DOHH2 (cell line): Measurements from ENCODE around the gene TRAP1.

Experiments used
- H3F3A ChIP-seq: fragments of 200-600 bp; sonication (generic), shearing (Covaris generic); 2 replicates; pipeline ENCODE4 v1.6.0; 2016; ENCODE audit warnings: antibody characterized with exemption, mild to moderate bottlenecking; ENCODE audit not compliant: control insufficient read depth, insufficient read depth
- H3K27ac ChIP-seq: fragments of 200-600 bp; sonication (generic); 2 replicates; pipeline ENCODE4 v1.5.1; 2014; ENCODE audit warnings: low read depth, mild to moderate bottlenecking, low read length, moderate library complexity
- H3K27me3 ChIP-seq: fragments of 200-600 bp; sonication (generic); 2 replicates; pipeline ENCODE4 v1.6.1; 2014; ENCODE audit warnings: mild to moderate bottlenecking, low read length, mixed read lengths; ENCODE audit not compliant: control insufficient read depth
- H3K36me3 ChIP-seq: fragments of 200-600 bp; sonication (generic); 2 replicates; pipeline ENCODE4 v1.6.1; 2014; ENCODE audit warnings: mild to moderate bottlenecking, low read length, moderate library complexity, mixed read lengths; ENCODE audit not compliant: control insufficient read depth
- H3K4me1 ChIP-seq: fragments of 200-600 bp; sonication (generic); 2 replicates; pipeline ENCODE4 v1.6.1; 2014; ENCODE audit warnings: mild to moderate bottlenecking, low read length, mixed read lengths; ENCODE audit not compliant: control insufficient read depth
- H3K4me2 ChIP-seq: fragments of 200-600 bp; sonication (generic); 2 replicates; pipeline ENCODE4 v1.6.0; 2014; ENCODE audit warnings: mild to moderate bottlenecking, low read length, moderate library complexity
- H3K4me3 ChIP-seq: fragments of 200-600 bp; sonication (generic); 2 replicates; pipeline ENCODE4 v1.5.1; 2014; ENCODE audit warnings: mild to moderate bottlenecking, low read length, mixed read lengths
- H3K79me2 ChIP-seq: fragments of 200-600 bp; sonication (generic); 2 replicates; pipeline ENCODE4 v1.6.1; 2014; ENCODE audit warnings: mild to moderate bottlenecking, low read length, mixed read lengths; ENCODE audit not compliant: control insufficient read depth
- H3K9me2 ChIP-seq: fragments of 200-600 bp; sonication (generic); replicated peaks from 2 replicates; pipeline ENCODE4 v1.6.1; 2014; ENCODE audit warnings: mild to moderate bottlenecking, low read length, mixed read lengths; ENCODE audit not compliant: control insufficient read depth
- H3K9me3 ChIP-seq: fragments of 200-600 bp; sonication (generic); 2 replicates; pipeline ENCODE4 v1.6.1; 2014; ENCODE audit warnings: antibody characterized with exemption, low read length, mixed read lengths; ENCODE audit not compliant: control insufficient read depth, insufficient read depth
- H4K20me1 ChIP-seq: fragments of 200-600 bp; sonication (generic); 2 replicates; pipeline ENCODE4 v1.6.0; 2014; ENCODE audit warnings: low read depth, mild to moderate bottlenecking, antibody characterized with exemption, low read length, moderate library complexity; ENCODE audit not compliant: control insufficient read depth, insufficient read depth
- EZH2phosphoT487 ChIP-seq: fragments of 200-600 bp; sonication (generic); IDR thresholded peaks from 2 replicates; pipeline ENCODE4 v1.6.1; 2017; ENCODE audit warnings: borderline replicate concordance, mild to moderate bottlenecking, antibody characterized with exemption, low read length, moderate library complexity, mixed read lengths
- TF ChIP-seq, protein P1 (sequence below): fragments of 200-600 bp; sonication (generic); IDR thresholded peaks from one replicate; pipeline ENCODE4 v1.5.1; 2014; ENCODE audit warnings: antibody characterized with exemption, mild to moderate bottlenecking, low read depth, low read length; ENCODE audit not compliant: poor library complexity, severe bottlenecking

The TRAP1 gene

GRCh38 chr16:3695610-3696369 is 21.5 kb downstream of the TRAP1 start:
- no peak overlapping the region for H3K4me3 ChIP-seq
- H3K79me2 ChIP-seq: peaks cover 93% of the 10 kb centered on the region
- no peaks in the 10 kb centered on the region for H3K9me2 ChIP-seq
- no peaks in the 10 kb centered on the region for H3F3A ChIP-seq
- no peaks in the 10 kb centered on the region for H3K9me3 ChIP-seq
- H4K20me1 ChIP-seq: peaks cover 10% of the 10 kb centered on the region; the same call in 1 of the 2 replicates
- TF ChIP-seq, protein P1, sequence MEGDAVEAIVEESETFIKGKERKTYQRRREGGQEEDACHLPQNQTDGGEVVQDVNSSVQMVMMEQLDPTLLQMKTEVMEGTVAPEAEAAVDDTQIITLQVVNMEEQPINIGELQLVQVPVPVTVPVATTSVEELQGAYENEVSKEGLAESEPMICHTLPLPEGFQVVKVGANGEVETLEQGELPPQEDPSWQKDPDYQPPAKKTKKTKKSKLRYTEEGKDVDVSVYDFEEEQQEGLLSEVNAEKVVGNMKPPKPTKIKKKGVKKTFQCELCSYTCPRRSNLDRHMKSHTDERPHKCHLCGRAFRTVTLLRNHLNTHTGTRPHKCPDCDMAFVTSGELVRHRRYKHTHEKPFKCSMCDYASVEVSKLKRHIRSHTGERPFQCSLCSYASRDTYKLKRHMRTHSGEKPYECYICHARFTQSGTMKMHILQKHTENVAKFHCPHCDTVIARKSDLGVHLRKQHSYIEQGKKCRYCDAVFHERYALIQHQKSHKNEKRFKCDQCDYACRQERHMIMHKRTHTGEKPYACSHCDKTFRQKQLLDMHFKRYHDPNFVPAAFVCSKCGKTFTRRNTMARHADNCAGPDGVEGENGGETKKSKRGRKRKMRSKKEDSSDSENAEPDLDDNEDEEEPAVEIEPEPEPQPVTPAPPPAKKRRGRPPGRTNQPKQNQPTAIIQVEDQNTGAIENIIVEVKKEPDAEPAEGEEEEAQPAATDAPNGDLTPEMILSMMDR: no peak
- TF ChIP-seq EZH2phosphoT487: no peak
- H3K27ac ChIP-seq: no peak overlapping the region
- H3K36me3 ChIP-seq: peaks cover 57% of the 10 kb centered on the region
- H3K4me2 ChIP-seq: no peak overlapping the region
- 0 out of 2 replicates have a peak, but pooled peaks cover under 1% of the 10 kb centered on the region for H3K4me1 ChIP-seq
- H3K27me3 ChIP-seq: no peaks in the 10 kb centered on the region

DNA sequence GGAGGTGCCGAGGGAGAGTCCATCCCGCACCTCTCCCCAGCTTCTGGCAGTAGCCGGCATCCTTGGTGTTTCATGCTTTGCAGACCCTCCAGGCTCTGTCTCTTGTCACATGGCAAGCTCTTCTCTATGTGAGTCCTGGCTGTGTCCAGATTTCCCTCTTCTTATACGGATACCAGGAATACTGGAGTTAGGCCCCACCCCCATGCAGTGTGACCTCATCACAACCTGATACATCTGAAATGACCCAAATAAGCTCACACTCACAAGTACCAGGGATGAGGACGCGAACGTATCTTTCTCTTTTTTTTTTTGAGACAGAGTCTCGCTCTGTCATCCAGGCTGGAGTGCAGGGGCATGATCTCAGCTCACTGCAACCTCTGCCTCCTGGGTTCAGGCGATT is 23.3 kb downstream of the TRAP1 start:
- no peak overlapping the region for H3K27ac ChIP-seq
- no peaks in the 10 kb centered on the region for H3F3A ChIP-seq
- H3K79me2 ChIP-seq: peaks cover 87% of the 10 kb centered on the region
- H3K36me3 ChIP-seq: peaks cover 58% of the 10 kb centered on the region
- no peaks in the 10 kb centered on the region for H3K27me3 ChIP-seq
- H3K4me1 ChIP-seq: 0 out of 2 replicates have a peak, but pooled peaks cover 3% of the 10 kb centered on the region
- H3K9me2 ChIP-seq: no peaks in the 10 kb centered on the region
- peaks cover 13% of the 10 kb centered on the region; the same call in 1 of the 2 replicates for H4K20me1 ChIP-seq
- no peak overlapping the region for H3K4me2 ChIP-seq
- TF ChIP-seq EZH2phosphoT487: no peak
- TF ChIP-seq, protein P1: no peak
- no peaks in the 10 kb centered on the region for H3K9me3 ChIP-seq
- no peak overlapping the region for H3K4me3 ChIP-seq

GRCh38 chr16:3691761-3692160 is 25.6 kb downstream of the TRAP1 start:
- Histone ChIP-seq H3K27me3 (no peaks in the 10 kb centered on the region), H3K4me2 (no peak overlapping the region), H3K79me2 (peaks cover 64% of the 10 kb centered on the region), H3K4me3 (no peak overlapping the region), H3F3A (no peaks in the 10 kb centered on the region), H3K27ac (no peak overlapping the region), H3K9me3 (no peaks in the 10 kb centered on the region), H3K9me2 (no peaks in the 10 kb centered on the region), H3K4me1 (0 out of 2 replicates have a peak, but pooled peaks cover 3% of the 10 kb centered on the region), H4K20me1 (peaks cover 13% of the 10 kb centered on the region; the same call in 1 of the 2 replicates), H3K36me3 (peaks cover 76% of the 10 kb centered on the region)
- TF ChIP-seq, protein P1: no peak
- TF ChIP-seq EZH2phosphoT487: no peak
